Left renal cortex interstitium (tissue), 4 donors: ENCODE measurements around the gene APBB2. TPM values are rescaled to one million over a fixed set of nuclear protein-coding genes. Genes with fewer than 3 reads are reported as not detected.

Experiments
- DNase-seq, 4 donors: peaks; one replicate each; pipeline ENCODE4 v3.0.0-alpha.2; 2013; ENCODE audit warnings: low read depth in 4 of 4, low spot score in 2 of 4, missing footprints in 1 of 4
- polyA plus RNA-seq, 4 donors: library from polyadenylated mRNA; unstranded; fragments of 120-200 nt; gene quantifications; one replicate each; pipeline ENCODE4 v1.2.1, GENCODE V29; 2013; ENCODE audit not compliant: insufficient read length in 4 of 4

APBB2 gene
- polyA plus RNA-seq, 4 donors: 44.4 to 63.6 (median 55.8) TPM

- no peak for DNase-seq
Observed at GRCh38 chr4:41142376-41143310, 71.7 kb downstream of the APBB2 start.

- DNase-seq: no peak
Observed at GRCh38 chr4:41141900-41142299, 72.4 kb downstream of the APBB2 start.

GRCh38 chr4:41140410-41140809, 73.9 kb downstream of the APBB2 start:
- no peak for DNase-seq

GRCh38 chr4:41137879-41138278, 76.5 kb downstream of the APBB2 start:
- no peak for DNase-seq

GRCh38 chr4:41136456-41136855, 77.9 kb downstream of the APBB2 start:
- no peak for DNase-seq

GRCh38 chr4:41135801-41136200, 78.5 kb downstream of the APBB2 start:
- no peak for DNase-seq

GRCh38 chr4:41134581-41134980, 79.8 kb downstream of the APBB2 start:
- no peak for DNase-seq

GRCh38 chr4:41133454-41134018, 80.8 kb downstream of the APBB2 start:
- no peak for DNase-seq

GRCh38 chr4:41132055-41132683, 82.2 kb downstream of the APBB2 start:
- DNase-seq: no peak

- DNase-seq: no peak
Observed at GRCh38 chr4:41129936-41130440, 84.4 kb downstream of the APBB2 start.

GRCh38 chr4:41129128-41129754, 85.1 kb downstream of the APBB2 start:
- DNase-seq: no peak

GRCh38 chr4:41125558-41126311, 88.6 kb downstream of the APBB2 start:
- no peak for DNase-seq

GRCh38 chr4:41124916-41125548, 89.3 kb downstream of the APBB2 start:
- DNase-seq: no peak

- DNase-seq: no peak
Observed at GRCh38 chr4:41122775-41123174, 91.6 kb downstream of the APBB2 start.

GRCh38 chr4:41122309-41122708, 92.0 kb downstream of the APBB2 start:
- DNase-seq: no peak

GRCh38 chr4:41121906-41122305, 92.4 kb downstream of the APBB2 start:
- DNase-seq: no peak

- DNase-seq: no peak
Observed at GRCh38 chr4:41120297-41121217, 93.8 kb downstream of the APBB2 start.

GRCh38 chr4:41119867-41120295, 94.5 kb downstream of the APBB2 start:
- no peak for DNase-seq

GRCh38 chr4:41111791-41112190, 102.6 kb downstream of the APBB2 start:
- no peak for DNase-seq
